Spinal cord (tissue), 10 donors: Measurements from ENCODE around the gene SNAP23. TPM values are rescaled to one million over a fixed set of nuclear protein-coding genes. Genes with fewer than 3 reads are reported as not detected.

Experiments used
- DNase-seq, 6 donors: peaks; one replicate each; pipeline versions ENCODE4 v3.0.0 to v3.0.0-alpha.2; 2013 to 2015; ENCODE audit warnings: low spot score in 6 of 6, low read depth in 4 of 6
- H3K27ac ChIP-seq: one replicate; pipeline ENCODE4 v1.5.1; 2013; ENCODE audit warnings: low read depth, low read length, control low read depth
- H3K27me3 ChIP-seq: one replicate; pipeline ENCODE4 v1.6.1; 2013; ENCODE audit warnings: low read length; ENCODE audit not compliant: control insufficient read depth, insufficient read depth
- H3K36me3 ChIP-seq: one replicate; pipeline ENCODE4 v1.6.1; 2013; ENCODE audit warnings: low read length; ENCODE audit not compliant: control insufficient read depth, insufficient read depth
- H3K4me1 ChIP-seq: one replicate; pipeline ENCODE4 v1.6.1; 2013; ENCODE audit warnings: low read length; ENCODE audit not compliant: control insufficient read depth, insufficient read depth
- H3K4me3 ChIP-seq: one replicate; pipeline ENCODE4 v1.5.1; 2013; ENCODE audit warnings: low read depth, low read length, control low read depth
- H3K9me3 ChIP-seq: one replicate; pipeline ENCODE4 v1.6.1; 2013; ENCODE audit warnings: low read length; ENCODE audit not compliant: control insufficient read depth, insufficient read depth
- WGBS: methylation state at CpG from one replicate; pipeline ENCODE4 v1.1.5; 2013; ENCODE audit warnings: missing lambda C conversion rate; ENCODE audit not compliant: insufficient coverage; 5-methylcytosine and 5-hydroxymethylcytosine counted together
- polyA plus RNA-seq, 2 donors: library from polyadenylated mRNA; unstranded; fragments of 120-200 nt; gene quantifications; one replicate each; pipeline ENCODE4 v1.2.1, GENCODE V29; 2013; ENCODE audit not compliant: insufficient read length in 2 of 2
- total RNA-seq, 2 donors: library from RNA; depleted of rRNA in 1 of 2; stranded (reverse); fragments of 120-200 nt in 1 of 2; fragments of >200 nt in 1 of 2; gene quantifications; one replicate each; pipeline versions ENCODE4 v1.2.3 to v1.2.4, GENCODE V29; 2013 to 2014
- donor health status: healthy.

Gene SNAP23
- total and polyA plus RNA-seq, 4 donors: 39.1 to 56.5 (median 42.6) TPM

DNA sequence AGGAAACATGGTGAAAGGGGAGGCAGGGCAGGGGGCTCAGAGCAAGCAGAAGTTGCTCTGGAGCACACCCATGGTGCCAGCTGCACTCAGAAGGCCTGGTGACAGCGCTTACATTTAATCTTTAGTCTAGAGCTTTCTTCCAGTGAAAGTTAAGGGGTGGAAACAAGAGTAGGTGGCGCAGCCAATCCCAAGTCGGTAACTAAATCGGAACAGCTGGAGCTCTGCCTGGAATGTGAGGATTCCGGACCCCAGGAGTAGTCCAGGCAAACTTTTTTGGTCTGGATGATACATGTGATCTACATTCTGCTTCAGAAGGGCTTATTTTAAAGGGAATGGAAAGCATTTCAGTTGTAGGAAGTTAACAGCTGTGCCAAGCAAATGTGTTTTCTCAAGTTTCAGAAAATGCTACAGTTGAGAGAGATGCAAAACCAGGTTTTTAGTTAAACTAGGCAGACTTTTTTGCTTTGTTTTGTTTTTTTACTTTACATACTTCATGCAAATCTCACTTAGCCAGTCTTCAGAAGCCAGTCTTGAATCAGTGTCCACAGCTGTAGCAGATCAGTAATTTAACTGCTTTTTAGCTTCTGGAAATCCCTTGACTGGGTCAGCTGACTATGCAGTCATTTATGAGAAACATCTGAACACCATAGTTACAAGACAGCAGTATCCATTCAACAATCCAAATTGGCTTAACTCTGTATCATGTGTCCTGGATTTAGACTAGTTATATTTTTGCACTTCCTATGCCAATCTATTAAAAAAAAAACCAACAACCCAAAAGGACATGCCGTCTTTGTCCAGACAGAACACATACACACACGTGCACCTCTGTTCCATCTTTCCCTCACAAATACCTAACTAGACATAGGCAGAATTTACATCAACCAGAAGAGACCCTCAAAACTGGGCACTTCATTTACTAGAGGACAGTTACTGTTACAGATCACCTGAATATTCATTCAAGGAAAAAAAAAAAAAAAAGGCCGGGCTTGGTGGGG lies 37.7 kb upstream of the SNAP23 start:
- Histone ChIP-seq H3K4me3 (peak overlapping the region; percentile 21), H3K9me3 (no peaks in the 10 kb centered on the region), H3K27ac (peak overlapping the region; percentile 78), H3K36me3 (peaks cover 9% of the 10 kb centered on the region), H3K27me3 (no peaks in the 10 kb centered on the region), H3K4me1 (peaks cover 6% of the 10 kb centered on the region)
- WGBS: 29% methylated on average over 7 of the region's 8 CpGs
- DNase-seq: peak; percentile 31 to 91 (median 54)

GRCh38 chr15:42461261-42461660 lies 34.2 kb upstream of the SNAP23 start:
- peaks cover 10% of the 10 kb centered on the region for H3K36me3 ChIP-seq
- no peak overlapping the region for H3K4me3 ChIP-seq
- H3K27me3 ChIP-seq: no peaks in the 10 kb centered on the region
- no peak overlapping the region for H3K27ac ChIP-seq
- peak in 1 of 6 donors; percentile 18 for DNase-seq
- H3K4me1 ChIP-seq: peaks cover 6% of the 10 kb centered on the region
- WGBS: no CpG with 5 or more reads among the region's 3 CpGs
- no peaks in the 10 kb centered on the region for H3K9me3 ChIP-seq

GRCh38 chr15:42465520-42466259 lies 29.7 kb upstream of the SNAP23 start:
- Histone ChIP-seq H3K4me1 (no peaks in the 10 kb centered on the region), H3K9me3 (no peaks in the 10 kb centered on the region), H3K27ac (no peak overlapping the region), H3K4me3 (no peak overlapping the region), H3K27me3 (no peaks in the 10 kb centered on the region), H3K36me3 (peaks cover 13% of the 10 kb centered on the region)
- no peak for DNase-seq
- WGBS: 92% methylated on average over 2 of the region's 8 CpGs

DNA sequence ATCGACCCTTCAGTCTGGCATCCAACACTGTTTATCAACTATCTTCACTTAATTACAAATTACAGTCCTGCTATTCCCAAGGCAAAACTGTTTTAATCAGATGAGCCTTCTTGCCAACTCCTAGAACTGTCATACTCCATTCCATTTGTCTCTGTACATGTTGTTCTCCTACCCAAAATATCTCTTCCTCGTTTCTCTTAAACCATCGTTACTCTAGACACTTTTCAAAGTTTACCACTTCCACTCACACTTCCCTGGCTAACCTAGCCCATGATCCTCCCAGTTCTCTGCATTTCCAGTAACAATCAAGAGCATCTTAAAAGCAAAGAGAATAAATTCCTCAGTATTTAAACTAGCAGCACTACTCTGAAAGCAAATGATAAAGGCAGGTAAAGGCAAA lies 24.4 kb upstream of the SNAP23 start:
- H3K27ac ChIP-seq: no peak overlapping the region
- H3K9me3 ChIP-seq: no peaks in the 10 kb centered on the region
- no peaks in the 10 kb centered on the region for H3K27me3 ChIP-seq
- H3K36me3 ChIP-seq: peaks cover 4% of the 10 kb centered on the region
- H3K4me3 ChIP-seq: no peak overlapping the region
- DNase-seq: no peak
- WGBS: 97% methylated on average over 3 of the region's 3 CpGs
- H3K4me1 ChIP-seq: no peaks in the 10 kb centered on the region

GRCh38 chr15:42474827-42475226 lies 20.6 kb upstream of the SNAP23 start:
- Histone ChIP-seq H3K27ac (no peak overlapping the region), H3K9me3 (no peaks in the 10 kb centered on the region), H3K36me3 (peaks cover 2% of the 10 kb centered on the region), H3K4me3 (no peak overlapping the region), H3K27me3 (no peaks in the 10 kb centered on the region), H3K4me1 (no peaks in the 10 kb centered on the region)
- 100% methylated on average over 1 of the region's 2 CpGs for WGBS
- no peak for DNase-seq

GRCh38 chr15:42482701-42483100 lies 12.7 kb upstream of the SNAP23 start:
- 100% methylated on average over 6 of the region's 6 CpGs for WGBS
- Histone ChIP-seq H3K4me3 (no peak overlapping the region), H3K27me3 (no peaks in the 10 kb centered on the region), H3K4me1 (no peaks in the 10 kb centered on the region), H3K36me3 (peaks cover 2% of the 10 kb centered on the region), H3K9me3 (no peaks in the 10 kb centered on the region), H3K27ac (no peak overlapping the region)
- DNase-seq: no peak

- H3K4me1 ChIP-seq: no peaks in the 10 kb centered on the region
- peaks cover 2% of the 10 kb centered on the region for H3K36me3 ChIP-seq
- no peaks in the 10 kb centered on the region for H3K27me3 ChIP-seq
- H3K4me3 ChIP-seq: no peak overlapping the region
- no peaks in the 10 kb centered on the region for H3K9me3 ChIP-seq
- no peak for DNase-seq
- WGBS: no CpG with 5 or more reads among the region's 1 CpG
- H3K27ac ChIP-seq: no peak overlapping the region
These were observed 11.8 kb upstream of the SNAP23 start for GRCh38 chr15:42483677-42484076.

- WGBS: 0% methylated on average over 5 of the region's 11 CpGs
- DNase-seq: peak in 1 of 6 donors; percentile 28
- H3K4me1 ChIP-seq: peaks cover 17% of the 10 kb centered on the region
- peak overlapping the region; percentile 97 for H3K27ac ChIP-seq
- no peaks in the 10 kb centered on the region for H3K9me3 ChIP-seq
- H3K4me3 ChIP-seq: peak overlapping the region; percentile 95
- no peaks in the 10 kb centered on the region for H3K27me3 ChIP-seq
- peaks cover 5% of the 10 kb centered on the region for H3K36me3 ChIP-seq
These were observed 5.2 kb upstream of the SNAP23 start for GRCh38 chr15:42490291-42490670.

DNA sequence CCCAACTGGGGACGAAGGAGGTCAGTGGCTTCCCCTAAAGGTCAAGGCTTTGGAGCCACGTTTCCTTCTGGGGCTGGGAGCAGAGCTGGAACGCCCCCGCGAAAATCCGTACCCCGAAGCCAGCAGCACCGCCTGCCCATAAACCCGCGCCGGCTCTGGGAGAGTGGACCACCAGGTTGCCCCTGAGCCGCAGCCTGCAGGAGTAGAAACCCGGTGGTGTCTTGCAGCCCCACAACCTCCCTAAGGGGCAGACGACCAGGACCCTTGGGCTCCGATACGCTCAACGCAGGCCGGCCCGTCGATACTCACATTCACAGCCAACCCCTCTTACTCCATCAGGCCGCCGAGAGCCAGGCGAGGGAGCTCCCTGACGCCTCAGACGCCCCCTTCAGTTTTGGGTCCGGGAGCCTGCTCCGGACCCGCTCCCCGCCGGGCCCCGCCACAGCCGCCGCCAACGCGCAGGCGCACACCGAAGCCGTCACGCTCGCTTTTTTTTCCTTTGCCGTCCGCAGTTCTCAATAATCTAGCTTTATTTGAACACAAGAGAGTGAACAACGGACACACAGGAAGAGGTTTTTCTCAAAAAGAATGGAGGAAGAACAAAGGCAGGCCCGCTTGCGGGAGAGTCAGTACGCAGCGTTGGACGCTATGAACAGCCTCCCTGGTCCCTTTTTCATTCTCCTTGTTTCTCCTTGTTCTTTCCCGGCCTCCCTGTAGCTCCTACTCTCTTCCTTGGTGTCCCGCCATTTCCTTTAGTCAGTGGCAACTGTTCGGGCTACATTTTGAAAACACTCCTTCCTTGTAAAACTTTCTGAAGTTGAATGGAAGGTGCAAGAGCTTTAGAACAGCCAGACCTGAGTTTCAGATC lies 4.5 kb upstream of the SNAP23 start, which contains the start of gene ZNF106:
Gene ZNF106 (minus strand): TSS at position 471 of the 868 bp plus-strand sequence. CDS start 18,852 bp downstream, outside the sequence.
- peaks cover 17% of the 10 kb centered on the region for H3K4me1 ChIP-seq
- WGBS: under 1% methylated on average over 41 of the region's 51 CpGs
- no peaks in the 10 kb centered on the region for H3K27me3 ChIP-seq
- peaks cover 5% of the 10 kb centered on the region for H3K36me3 ChIP-seq
- DNase-seq: peak; percentile 79 to 98 (median 86)
- no peaks in the 10 kb centered on the region for H3K9me3 ChIP-seq
- H3K4me3 ChIP-seq: peak within 1 kb of the TSS; percentile 95
- H3K27ac ChIP-seq: peak within 1 kb of the TSS; percentile 97
